Suprapubic skin (tissue), 4 donors: ENCODE results near the gene IL20RA. TPM values are rescaled to one million over a fixed set of nuclear protein-coding genes. Genes with fewer than 3 reads are reported as not detected.
A peak's percentile ranks its signal among the peaks of the same experiment; 100 is the strongest.

Source experiments
- DNase-seq, 2 donors: peaks; one replicate each; pipeline ENCODE4 v3.0.0-alpha.2; 2019; ENCODE audit warnings: low spot score in 2 of 2
- H3K27ac ChIP-seq: fragments of 200-600 bp; sonication (generic); one replicate; pipeline ENCODE4 v1.5.1; 2019
- H3K27me3 ChIP-seq: fragments of 200-600 bp; sonication (generic); one replicate; pipeline ENCODE4 v1.5.1; 2019
- H3K36me3 ChIP-seq: fragments of 200-600 bp; sonication (generic); one replicate; pipeline ENCODE4 v1.5.1; 2019
- H3K4me1 ChIP-seq: fragments of 200-600 bp; sonication (generic); one replicate; pipeline ENCODE4 v1.5.1; 2019
- H3K4me3 ChIP-seq: fragments of 200-600 bp; sonication (generic); one replicate; pipeline ENCODE4 v1.5.1; 2019; ENCODE audit warnings: mild to moderate bottlenecking
- H3K9me3 ChIP-seq: fragments of 200-600 bp; sonication (generic); one replicate; pipeline ENCODE4 v1.5.1; 2019
- CTCF ChIP-seq, 2 donors: fragments of 200-600 bp in 1 of 2; fragments of 450-650 bp in 1 of 2; sonication (generic) in 1 of 2; IDR thresholded peaks; one replicate each; pipeline ENCODE4 v1.5.1; 2016 to 2019; ENCODE audit warnings: antibody characterized with exemption in 2 of 2, mild to moderate bottlenecking in 1 of 2, moderate library complexity in 1 of 2
- EP300 ChIP-seq: sonication (generic); formaldehyde crosslinking; IDR thresholded peaks from one replicate; pipeline ENCODE4 v1.6.1; 2017; ENCODE audit warnings: antibody characterized with exemption
- POLR2A ChIP-seq, 2 donors: fragments of 450-650 bp; IDR thresholded peaks; one replicate each; pipeline ENCODE4 v1.6.1; 2017; ENCODE audit warnings: antibody characterized with exemption in 2 of 2, mild to moderate bottlenecking in 2 of 2, moderate library complexity in 2 of 2
- POLR2AphosphoS5 ChIP-seq, 3 donors: sonication (generic); formaldehyde crosslinking; IDR thresholded peaks; one replicate each; pipeline ENCODE4 v1.6.1; 2017; ENCODE audit warnings: antibody characterized with exemption in 3 of 3
- WGBS: methylation state at CpG from one replicate; pipeline ENCODE4 v1.1.5; 2018; 5-methylcytosine and 5-hydroxymethylcytosine counted together
- total RNA-seq, 4 donors: library from RNA; depleted of rRNA; stranded (reverse); fragments of >200 nt; gene quantifications; one replicate each; pipeline ENCODE4 v1.1.0, GENCODE V29; 2016

The IL20RA gene
- total RNA-seq, 4 donors from 2014 or later, result 64.4 to 88.8 (median 72.2) TPM

- H3K4me1 ChIP-seq, result peaks cover 9% of the 10 kb centered on the region
- TF ChIP-seq CTCF (IDR thresholded peaks at IDR 0.05), result no peak
- TF ChIP-seq POLR2A (IDR thresholded peaks at IDR 0.05), result no peak
- TF ChIP-seq EP300, result no peak
- no peak for TF ChIP-seq POLR2AphosphoS5 (IDR thresholded peaks at IDR 0.05)
- WGBS, result 55% methylated on average over 2 of the region's 2 CpGs
- no peak overlapping the region for H3K27ac ChIP-seq
- H3K4me3 ChIP-seq, result no peak overlapping the region
- DNase-seq, result no peak
- H3K36me3 ChIP-seq, result no peaks in the 10 kb centered on the region
- peaks cover 5% of the 10 kb centered on the region for H3K27me3 ChIP-seq
- H3K9me3 ChIP-seq, result no peaks in the 10 kb centered on the region
These were observed 4.3 kb upstream of the IL20RA start for GRCh38 chr6:137049095-137049494.

GRCh38 chr6:137046871-137047412, 2.2 kb upstream of the IL20RA start:
- Histone ChIP-seq H3K27ac (no peak overlapping the region), H3K36me3 (no peaks in the 10 kb centered on the region), H3K27me3 (peaks cover under 1% of the 10 kb centered on the region), H3K4me3 (no peak overlapping the region), H3K9me3 (no peaks in the 10 kb centered on the region), H3K4me1 (peaks cover 9% of the 10 kb centered on the region)
- WGBS, result 73% methylated on average over 5 of the region's 5 CpGs
- TF ChIP-seq CTCF (IDR thresholded peaks at IDR 0.05) (no peak), EP300 (no peak), POLR2AphosphoS5 (IDR thresholded peaks at IDR 0.05) (no peak), POLR2A (IDR thresholded peaks at IDR 0.05) (no peak)
- DNase-seq, result no peak

- DNase-seq, result no peak
- no peak for TF ChIP-seq POLR2A (IDR thresholded peaks at IDR 0.05)
- TF ChIP-seq EP300, result no peak
- no peak for TF ChIP-seq CTCF (IDR thresholded peaks at IDR 0.05)
- no peak for TF ChIP-seq POLR2AphosphoS5 (IDR thresholded peaks at IDR 0.05)
- H3K27ac ChIP-seq, result peak overlapping the region; percentile 92
- peak overlapping the region; percentile 69 for H3K4me3 ChIP-seq
- H3K9me3 ChIP-seq, result no peaks in the 10 kb centered on the region
- H3K4me1 ChIP-seq, result peaks cover 9% of the 10 kb centered on the region
- H3K27me3 ChIP-seq, result peaks cover 5% of the 10 kb centered on the region
- 56% methylated on average over 7 of the region's 7 CpGs for whole genome bisulfite sequencing
- no peaks in the 10 kb centered on the region for H3K36me3 ChIP-seq
These were observed 541 bp upstream of the IL20RA start for GRCh38 chr6:137045222-137045789.

GRCh38 chr6:137043710-137044365, 927 bp downstream of the IL20RA start:
- H3K9me3 ChIP-seq, result no peaks in the 10 kb centered on the region
- no peaks in the 10 kb centered on the region for H3K36me3 ChIP-seq
- peak overlapping the region; percentile 92 for H3K27ac ChIP-seq
- TF ChIP-seq POLR2AphosphoS5 (IDR thresholded peaks at IDR 0.05) (no peak), POLR2A (IDR thresholded peaks at IDR 0.05) (no peak), EP300 (no peak)
- 4% methylated on average over 39 of the region's 42 CpGs for WGBS
- no peak for DNase-seq
- peaks cover 5% of the 10 kb centered on the region for H3K27me3 ChIP-seq
- peak overlapping the region; percentile 69 for H3K4me3 ChIP-seq
- H3K4me1 ChIP-seq, result peaks cover 9% of the 10 kb centered on the region

GRCh38 chr6:137040393-137040792, 4.4 kb downstream of the IL20RA start:
- TF ChIP-seq CTCF (IDR thresholded peaks at IDR 0.05) (no peak), POLR2A (IDR thresholded peaks at IDR 0.05) (no peak), POLR2AphosphoS5 (IDR thresholded peaks at IDR 0.05) (no peak), EP300 (no peak)
- H3K4me1 ChIP-seq, result peaks cover 8% of the 10 kb centered on the region

More at GRCh38 chr6:137040393-137040792, 4.4 kb downstream of the IL20RA start:
- no peak for DNase-seq
- Histone ChIP-seq H3K27me3 (peaks cover 5% of the 10 kb centered on the region), H3K36me3 (no peaks in the 10 kb centered on the region), H3K4me3 (no peak overlapping the region), H3K9me3 (no peaks in the 10 kb centered on the region), H3K27ac (no peak overlapping the region)
